Measurements from ENCODE around the gene SEPTIN12.

- TF ChIP-seq CTCF (IDR thresholded peaks at IDR 0.05), result no peak
- no peak for TF ChIP-seq POLR2A (IDR thresholded peaks at IDR 0.05)
Measured at GRCh38 chr16:4754865-4755264, 33.3 kb downstream of the SEPTIN12 start.
